GM18858 (cell line): ENCODE measurements around the gene SESN1.

ENCODE experiments used
- ATAC-seq: cut with Tn5 transposase; IDR thresholded peaks from one replicate; pipeline ENCODE4 v1.9.1; 2021; ENCODE audit not compliant: unreplicated experiment

SESN1 gene

DNA sequence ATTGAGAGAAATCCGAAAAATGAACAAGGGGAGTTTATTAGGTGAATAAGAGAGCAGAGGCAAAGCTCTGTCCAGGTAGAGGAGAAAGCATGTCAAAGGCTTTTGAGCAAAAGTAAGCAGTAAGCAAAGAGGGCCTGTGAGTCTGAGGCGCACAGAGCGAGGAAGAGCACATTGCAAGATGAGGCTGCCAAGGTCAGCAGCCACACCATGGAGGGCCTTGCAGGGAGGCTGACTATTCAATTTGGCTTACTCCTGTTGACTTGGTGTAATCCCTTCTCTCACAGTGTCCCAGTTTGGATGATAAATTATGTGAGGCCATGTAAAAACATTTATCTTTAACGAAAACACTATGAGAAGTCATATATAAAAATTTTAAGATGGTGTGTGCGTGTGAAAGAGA is 32.4 kb downstream of the SESN1 start:
- ATAC-seq: no peak

DNA sequence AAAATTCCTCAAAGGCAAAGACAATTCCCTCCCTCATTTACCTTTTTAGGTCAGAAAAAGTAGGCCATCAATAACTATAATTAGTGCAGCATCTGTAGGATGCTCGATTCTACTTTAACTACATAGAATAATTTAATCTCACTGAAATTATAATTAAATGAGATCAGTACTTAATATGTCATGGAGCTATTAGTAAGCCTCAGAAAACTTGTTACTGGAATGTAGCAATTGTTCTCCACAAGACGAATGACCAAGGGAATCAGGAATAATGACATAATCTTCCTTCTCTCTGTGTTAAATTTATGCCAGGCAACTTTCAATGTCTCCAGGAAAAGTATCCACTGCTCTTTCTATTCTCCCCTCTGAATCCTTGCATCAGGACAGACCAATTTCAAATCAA is 34.1 kb downstream of the SESN1 start:
- ATAC-seq: no peak

DNA sequence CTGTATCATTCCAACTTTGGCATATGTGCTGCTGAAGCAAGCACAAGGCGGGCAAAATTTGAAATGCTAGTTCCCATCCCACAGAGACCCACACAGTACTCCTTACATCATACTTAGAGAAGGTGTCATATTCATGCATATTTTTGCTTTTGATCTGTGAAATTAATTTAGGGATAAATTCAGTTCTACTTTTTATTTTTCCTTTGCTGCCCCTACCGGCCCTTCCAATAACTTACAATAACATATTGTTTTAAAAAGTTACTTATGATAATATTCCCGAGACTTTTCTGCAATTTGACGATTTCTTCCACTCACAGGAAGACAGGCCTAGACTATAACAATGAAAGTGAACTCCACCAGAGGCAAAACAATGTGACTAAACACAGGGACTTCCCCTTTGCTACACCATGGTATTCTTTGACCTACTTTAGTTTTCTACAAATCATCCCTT is 35.0 kb downstream of the SESN1 start:
- ATAC-seq: no peak

DNA sequence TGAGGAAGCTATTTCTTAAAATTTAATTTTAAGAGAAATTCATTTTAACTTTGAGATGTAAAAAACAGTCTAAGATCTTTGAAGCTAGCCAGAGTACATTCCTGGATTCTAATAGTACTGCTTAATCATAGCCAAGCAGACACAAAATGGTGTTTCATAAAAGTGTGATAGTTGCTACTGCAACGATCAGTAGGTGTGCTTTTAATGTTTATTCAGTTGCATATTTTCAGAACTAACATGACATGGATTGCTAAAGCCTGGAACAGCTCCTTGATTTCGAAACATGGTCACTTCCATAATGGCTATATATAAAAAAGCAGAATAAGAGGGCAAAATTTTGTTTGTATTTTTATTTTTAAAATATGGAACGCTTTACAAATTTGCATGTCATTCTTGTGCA is 35.5 kb downstream of the SESN1 start:
- no peak for ATAC-seq

DNA sequence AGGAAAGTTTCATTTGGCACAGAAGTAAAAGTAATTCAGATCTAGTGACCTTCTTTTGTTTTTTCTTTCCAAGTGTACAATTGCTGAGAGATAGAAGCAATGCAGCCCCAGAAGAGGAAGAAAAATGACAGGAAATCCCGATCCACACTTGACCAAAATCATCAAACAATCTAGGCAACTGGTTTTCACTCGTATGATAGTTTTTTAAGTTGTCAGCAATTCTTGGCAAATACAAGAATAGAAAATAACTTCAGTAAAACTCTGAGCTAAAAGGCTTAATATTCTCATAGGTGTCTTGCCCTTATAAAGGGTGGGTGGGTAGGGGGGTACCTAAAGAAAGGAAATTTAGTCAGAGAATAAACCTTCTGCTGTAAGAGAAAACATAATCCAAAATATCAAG is 36.0 kb downstream of the SESN1 start:
- no peak for ATAC-seq

DNA sequence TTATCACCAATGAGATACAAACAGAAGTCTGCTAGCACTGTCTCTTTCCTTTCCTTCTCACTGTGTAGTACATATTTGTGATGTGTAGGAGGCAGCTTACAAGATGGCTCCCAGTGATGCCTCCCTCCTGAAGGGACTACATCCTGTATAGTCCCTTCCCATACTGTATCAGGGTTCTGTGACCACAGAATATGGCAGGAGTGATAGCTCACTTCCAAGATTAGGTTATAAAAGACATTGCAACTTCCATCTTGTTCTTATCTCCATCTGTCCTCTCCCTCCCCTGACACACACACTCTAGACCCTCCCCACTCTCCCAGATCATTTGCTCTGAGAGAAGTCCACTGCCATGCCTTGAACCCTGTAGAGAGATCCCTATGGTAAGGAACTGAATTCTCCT is 38.0 kb downstream of the SESN1 start:
- no peak for ATAC-seq

DNA sequence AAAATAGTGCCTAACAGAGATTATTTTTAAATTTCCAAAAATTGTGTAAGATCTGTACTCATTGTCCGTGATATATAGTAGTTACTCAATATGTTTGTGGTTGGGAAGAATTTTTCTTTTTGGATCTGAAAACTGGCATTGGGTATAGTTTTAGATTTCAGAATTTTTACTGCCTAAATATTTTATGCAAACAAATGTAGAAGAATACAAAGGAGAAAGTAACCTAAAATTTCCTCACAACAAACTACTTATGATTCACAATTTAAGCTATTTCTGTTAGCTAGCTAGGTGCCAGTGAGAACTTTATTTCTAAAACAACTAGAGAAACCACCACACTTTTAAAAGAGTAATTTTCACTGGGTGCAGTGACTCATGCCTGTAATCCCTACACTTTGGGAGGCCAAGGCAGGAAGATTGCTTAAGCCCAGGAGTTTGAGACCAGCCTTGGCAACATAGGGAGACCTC is 38.8 kb downstream of the SESN1 start:
- ATAC-seq: no peak

DNA sequence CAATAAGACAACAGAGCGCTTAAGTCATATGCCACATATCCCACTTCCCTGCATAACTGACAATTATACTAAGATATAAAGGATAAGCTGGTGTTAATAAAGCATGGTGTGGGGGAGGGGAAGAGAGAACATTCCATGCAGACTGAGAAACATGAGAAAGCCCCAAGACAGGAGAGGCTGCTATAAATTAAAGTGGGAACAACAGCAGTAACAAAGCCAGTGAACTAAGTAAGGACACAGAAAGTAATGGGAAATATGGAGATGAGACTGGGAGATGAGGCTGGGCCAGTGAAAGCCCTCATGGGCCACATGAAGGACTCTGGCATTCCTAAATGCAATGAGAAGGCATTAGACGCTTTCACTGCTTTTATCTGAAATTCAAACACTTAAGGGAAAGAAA is 41.3 kb downstream of the SESN1 start:
- ATAC-seq: no peak

DNA sequence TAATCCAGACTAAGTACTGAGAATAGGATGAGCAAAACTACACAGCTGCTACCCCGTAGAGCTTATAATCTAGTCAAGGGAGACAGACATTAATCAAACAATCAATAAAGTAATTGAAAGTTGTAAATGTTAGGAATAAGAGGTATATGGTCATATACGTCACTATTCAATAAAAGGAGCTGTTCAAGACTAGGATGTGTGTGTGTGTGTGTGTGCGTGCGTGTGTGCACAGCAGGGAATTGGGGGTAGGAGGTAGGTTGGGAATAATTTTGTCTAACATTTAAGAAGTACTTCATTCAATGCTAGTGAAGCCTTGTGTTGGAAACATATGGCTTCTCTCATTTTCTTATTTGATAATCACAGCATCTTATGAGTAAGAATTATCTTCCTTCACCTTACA is 41.8 kb downstream of the SESN1 start:
- ATAC-seq: no peak

DNA sequence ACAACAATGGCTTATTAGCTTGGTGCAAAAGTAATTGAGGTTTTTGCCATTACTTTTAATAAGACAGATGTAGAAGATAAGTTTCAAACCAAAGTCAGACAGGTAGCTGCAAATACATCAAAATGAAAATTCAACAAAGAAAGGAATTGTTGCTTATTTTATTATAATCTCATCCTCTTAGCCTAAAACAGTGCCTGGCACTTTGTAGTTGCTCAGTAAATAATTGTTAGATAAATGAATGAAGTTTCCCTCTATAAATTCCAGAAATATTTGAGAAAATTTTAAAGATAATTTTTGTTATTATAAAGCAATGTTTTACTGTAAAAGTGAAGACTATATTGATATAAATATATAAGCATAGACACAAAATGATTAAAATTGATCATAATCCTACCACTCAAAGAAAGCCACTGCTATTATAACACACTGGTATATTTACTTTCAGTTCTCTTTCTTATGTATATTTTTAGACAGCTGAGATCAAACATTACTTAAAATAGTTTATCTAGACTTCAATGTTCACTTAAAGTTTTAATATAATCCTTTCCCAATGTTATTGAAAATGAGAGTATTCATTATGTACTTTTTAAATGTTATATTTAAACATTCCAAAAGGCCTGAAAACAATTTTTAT is 42.5 kb downstream of the SESN1 start:
- ATAC-seq: no peak

DNA sequence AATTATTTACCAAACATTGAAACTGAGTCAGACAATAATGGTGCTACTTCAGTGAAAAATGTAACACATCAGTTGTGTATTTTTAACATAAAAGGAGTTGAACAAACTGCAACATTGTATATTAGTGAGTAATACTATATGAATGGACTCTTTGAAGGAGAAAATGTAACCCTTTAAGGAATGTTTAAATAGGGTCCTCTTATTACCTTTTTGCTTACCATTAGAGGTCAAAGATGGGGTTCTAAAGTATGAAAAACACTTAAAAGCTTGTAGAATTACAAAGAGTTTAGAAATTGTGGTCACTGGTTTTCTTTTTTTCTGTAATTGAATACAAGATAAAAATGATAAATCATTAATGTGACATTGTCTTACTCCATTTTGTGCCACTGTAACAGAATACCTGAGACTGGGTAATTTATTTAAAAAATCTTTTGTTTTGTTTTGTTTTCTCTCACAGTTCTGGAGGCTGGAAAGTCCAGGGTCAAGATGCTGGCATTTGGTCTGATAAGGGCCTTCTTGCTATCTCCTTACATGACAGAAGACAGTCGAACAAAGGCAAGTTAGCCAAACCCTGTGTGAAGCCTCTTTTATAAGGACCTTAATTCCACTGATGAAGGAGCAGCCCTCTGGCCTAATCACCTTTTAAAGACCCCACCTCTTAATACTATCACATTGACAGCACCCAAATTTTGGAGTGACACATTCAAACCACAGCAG is 43.2 kb downstream of the SESN1 start:
- ATAC-seq: no peak

DNA sequence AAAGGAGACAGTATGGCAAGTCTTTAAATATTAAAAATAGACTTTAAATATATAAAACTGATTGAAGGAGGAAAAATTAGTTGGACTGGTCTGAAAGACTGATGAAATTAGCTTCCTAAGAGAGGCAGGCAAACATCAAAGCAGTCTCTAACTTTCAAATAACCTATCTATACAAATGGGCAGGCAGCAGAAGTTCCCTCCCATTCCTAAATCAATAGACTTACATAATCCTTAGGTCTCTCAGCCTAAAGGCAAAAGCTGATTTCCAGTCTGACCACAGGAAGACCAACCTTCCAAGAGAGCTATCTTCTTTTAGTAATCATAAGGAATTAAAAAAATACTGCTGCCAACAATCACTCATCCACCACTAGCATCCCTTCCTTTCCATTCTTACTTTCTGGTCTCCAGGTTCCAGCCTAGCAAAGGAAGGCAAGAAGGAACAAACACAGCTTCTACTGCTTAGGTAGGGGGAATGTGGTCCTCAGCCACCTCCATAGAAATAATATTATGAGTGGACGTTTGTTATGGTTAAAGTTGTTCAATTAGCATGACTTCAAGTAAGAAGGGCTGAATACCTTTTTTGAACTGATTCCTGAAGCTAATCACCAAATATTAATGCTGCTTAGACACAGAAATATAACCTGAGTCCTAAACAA is 44.1 kb downstream of the SESN1 start:
- ATAC-seq: no peak

DNA sequence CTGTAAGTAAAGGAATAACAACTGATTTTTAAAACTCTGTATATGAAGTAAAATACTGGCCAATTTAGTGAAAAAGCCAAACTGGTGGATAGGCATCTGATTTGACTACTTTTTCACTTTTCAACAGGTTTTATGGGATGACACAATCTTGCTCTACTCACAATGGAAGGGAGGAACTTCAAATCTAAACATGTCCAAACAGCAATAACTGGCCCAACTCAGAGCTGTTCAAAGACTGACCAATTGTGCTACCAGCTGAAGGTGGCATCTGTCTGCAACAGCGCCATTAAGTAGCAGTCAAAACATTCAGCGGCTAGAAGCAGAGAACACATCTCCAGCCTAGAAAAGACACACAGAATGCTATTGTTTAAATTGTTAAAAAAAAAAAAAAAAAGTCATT is 44.6 kb downstream of the SESN1 start:
- no peak for ATAC-seq

DNA sequence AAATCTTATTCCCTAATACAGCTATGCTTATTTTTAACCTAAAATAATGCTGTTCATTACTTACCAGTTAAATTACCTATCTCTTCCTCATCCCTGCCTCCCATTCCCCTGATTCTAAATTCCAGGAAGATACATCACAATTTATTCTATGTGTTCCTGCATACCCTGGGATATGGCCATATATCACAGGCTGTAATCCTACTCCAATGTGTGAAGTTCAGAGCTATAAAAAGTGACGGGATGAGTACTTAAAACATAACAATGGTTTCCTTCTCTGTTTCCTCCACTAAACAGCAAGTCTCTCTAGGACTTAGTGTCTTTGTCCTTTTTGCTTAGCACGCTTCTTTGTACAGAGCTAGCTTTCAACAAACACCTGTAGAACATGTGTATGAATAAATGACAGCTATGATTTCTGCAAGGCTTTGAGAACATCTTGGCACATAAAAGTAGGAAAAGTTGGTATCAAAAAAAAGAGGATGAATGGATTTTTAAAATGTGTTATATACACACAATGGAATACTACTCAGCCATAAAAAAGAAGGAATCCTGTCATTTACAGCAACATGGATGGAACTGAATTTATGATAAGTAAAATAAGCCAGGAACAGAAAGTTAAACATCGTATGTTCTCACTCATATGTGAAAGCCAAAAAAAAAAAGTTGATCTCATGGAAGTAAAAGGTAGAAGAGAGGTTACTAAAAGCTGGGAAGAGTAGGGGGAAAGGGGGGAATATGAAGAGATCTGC is 45.8 kb downstream of the SESN1 start:
- no peak for ATAC-seq

DNA sequence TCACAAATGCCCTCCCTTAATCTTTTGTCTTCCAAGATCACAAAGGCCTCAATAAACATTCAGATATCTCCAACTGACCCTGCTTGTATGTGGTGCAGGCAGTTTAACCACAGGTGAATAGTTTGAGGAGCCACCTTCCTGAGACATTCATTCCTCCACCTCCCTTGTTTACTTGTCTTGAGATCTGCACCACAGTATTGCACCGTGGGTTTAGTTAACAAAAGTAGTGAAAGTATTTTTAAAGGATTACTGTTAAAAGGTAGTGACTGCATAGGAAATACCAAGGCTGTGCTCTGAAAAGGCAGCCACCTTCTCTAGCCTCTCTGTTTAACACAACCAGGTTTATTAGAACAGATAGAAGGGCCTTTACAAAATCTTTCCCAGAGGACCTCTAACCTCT is 46.5 kb downstream of the SESN1 start:
- no peak for ATAC-seq

DNA sequence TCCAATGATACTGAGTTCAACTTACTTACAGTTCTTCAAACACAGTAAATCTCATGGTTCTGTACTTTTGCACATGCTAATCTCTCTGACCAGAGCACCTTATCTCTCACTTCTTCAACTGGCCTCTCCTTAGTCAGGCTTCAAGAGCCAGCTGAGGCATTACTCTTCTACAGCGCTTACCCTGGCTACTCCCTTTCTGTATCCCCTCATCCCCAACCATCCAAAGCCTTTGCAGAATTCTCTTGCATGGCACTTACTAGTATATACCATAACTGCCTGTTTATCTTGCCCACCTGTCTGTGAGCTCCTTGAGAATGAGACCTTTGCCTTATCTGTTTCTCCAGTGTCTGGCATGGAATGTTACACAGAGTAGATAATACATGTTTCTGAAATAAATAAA is 49.2 kb downstream of the SESN1 start:
- ATAC-seq: no peak

DNA sequence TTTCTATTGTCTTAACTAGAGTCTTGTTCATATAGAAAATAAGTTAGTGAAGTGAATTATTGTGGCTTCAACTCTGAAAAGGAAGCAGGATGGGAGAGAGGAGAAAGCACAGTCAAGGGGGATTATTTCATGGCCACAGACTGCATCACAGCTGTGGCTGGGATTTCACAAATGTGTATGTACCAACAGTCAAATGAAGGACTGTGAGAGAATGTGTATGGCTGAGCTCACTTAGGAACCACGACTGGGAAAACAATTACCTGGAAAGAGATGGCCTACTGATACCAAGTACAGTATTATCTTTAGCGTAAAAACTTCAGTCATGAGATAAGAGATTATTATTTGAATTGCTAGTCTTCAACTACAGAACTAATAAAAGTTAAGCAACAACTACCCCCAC is 54.9 kb downstream of the SESN1 start:
- ATAC-seq: no peak

DNA sequence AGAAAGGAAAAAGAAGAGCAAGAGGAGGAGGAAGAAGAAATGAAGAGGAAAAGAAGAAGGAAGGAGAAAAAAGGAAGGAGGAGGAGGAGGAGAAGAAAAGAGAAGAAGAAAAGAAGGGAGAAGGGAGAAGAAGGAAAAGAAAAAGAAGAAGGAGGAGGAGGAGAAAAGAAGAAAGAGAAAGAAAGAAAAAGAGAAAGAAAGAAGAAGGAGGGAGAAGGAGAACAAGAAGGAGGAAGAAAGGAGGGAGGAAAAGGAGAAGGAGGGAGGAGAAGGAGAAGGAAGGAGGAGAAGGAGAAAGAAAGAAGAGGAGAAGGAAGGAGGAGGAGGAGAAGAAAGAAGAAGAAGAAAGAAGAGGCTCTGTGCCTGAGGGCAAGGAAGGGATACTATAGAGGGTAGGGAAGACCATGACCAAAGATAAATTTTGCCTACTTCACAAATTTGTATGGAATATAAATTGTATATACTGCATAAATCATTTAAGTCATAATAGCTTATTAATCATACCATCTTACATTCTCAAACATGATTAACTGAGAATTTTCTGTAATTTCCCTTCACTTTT is 55.7 kb downstream of the SESN1 start:
- ATAC-seq: no peak

DNA sequence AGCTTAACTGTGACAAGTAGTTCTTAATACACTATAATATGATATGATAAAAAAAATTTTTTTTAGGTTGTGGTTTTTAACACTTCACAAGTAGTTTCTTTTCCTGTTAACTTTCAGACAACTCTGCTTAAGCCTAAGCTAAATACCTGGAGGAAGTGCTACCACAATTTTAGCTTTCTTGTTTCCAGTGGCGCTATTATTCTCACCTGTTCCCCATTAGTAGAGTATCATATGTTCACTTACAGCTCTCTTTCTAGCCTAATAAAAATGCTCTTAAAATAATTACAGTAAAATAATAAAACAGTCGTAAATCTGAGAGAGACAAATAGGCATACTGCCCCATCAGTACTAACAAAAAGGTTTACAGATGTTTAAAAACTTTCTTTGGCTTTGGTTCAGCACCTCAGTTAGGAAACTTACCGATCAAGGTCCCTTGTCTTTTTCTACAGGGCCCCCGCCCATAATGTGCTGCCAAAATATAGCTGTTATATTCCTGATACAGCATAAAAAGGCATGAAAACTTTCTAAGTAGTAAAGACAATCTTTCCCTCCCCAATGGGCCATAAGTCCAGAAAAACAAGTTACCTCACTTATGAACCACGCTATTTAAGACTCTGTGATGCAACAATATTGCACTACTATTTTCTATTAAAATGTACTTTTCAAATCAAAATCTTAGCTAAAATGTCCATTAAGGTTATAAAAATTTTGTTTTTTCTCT is 57.9 kb downstream of the SESN1 start:
- ATAC-seq: no peak

DNA sequence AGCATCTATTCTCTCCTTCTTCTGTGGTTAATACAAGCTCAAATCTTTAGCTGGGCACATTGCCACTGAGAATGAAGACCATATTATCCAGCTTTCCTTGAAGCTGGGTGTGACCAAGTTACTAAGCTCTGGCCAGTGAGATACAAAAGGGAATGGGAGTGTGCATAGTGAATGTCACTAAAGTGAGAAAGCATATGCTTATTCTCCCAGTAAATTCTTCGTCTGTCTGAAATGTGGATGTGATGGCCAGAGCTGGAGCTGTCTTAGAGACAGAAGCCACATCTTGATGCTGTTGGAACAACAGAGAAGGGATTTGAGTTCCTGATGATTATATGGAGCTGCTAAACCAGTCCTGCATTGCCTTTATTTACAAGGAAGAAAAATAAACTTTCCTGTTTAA is 60.1 kb downstream of the SESN1 start:
- ATAC-seq: no peak

DNA sequence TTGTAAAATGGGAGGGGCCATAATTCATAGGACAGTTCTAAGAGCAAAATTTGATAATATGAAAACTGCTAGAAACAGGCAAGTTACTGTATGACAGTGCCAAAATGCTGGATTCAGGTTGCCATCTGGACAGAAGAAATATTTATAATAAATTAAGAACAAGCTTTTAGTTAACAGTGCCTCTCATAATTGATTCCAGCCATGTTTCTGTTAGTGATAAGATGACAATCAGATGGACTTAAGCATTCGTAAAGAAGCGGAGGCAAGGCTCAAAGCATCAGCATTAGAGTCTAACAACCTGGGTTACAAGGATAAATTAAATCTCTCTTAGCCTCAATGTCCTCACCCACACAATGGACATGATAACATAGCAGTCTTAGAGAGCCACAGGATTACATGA is 61.0 kb downstream of the SESN1 start:
- no peak for ATAC-seq
